Cerebellar nuclear complex (tissue), 1 donor: Measurements from ENCODE around the gene SCAF4.
"Not testable (repeated sequence)": the region's sequence is repeated elsewhere in the genome, so short reads cannot be mapped to it uniquely, and the experiment has no call there.

Experiments used
- DNase-seq, 2 experiments: peaks; one replicate each; lab custom pipeline; 2025; lab: John Stamatoyannopoulos, UW

The SCAF4 gene

DNA sequence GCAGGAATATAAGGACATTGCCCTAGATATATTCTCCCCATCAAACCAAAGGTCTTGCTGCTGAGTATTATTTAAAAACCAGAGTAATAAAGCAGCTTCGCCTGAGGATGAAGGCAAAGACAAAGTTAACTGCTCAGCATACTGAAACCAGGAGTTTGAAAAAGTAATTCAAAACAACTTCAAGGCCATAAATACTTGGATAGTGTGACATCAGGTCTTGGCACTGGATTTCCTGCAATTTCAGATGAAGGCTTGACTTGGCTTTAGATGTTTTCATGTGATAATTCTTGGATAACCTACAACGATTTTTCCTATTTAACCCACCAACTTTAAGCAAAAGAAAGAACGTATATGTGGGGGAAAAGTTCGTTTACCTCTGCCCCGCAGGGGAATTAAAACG lies 61.8 kb downstream of the SCAF4 start:
- no peak for DNase-seq

DNA sequence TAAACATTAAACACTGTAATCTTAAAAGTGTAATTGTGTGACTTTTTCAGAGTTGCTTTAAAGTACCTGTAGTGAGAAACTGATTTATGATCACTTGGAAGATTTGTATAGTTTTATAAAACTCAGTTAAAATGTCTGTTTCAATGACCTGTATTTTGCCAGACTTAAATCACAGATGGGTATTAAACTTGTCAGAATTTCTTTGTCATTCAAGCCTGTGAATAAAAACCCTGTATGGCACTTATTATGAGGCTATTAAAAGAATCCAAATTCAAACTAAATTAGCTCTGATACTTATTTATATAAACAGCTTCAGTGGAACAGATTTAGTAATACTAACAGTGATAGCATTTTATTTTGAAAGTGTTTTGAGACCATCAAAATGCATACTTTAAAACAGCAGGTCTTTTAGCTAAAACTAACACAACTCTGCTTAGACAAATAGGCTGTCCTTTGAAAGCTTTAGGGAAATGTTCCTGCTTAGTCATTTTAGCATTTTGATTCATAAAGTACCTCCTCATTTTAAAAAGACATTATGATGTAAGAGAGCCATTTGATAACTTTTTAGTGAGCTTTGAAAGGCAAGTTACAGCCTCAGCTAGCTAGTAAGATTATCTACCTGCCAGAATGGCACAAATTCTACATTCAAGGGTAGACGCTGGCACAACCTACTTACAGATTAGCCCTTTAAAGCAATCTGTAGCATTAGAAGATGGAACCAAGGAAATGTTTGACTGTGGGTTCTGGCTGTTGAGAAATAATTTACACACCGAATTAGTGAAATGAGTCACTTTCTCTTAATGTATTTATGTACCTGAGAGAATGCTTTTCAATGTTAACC lies 63.0 kb downstream of the SCAF4 start:
- DNase-seq: no peak

DNA sequence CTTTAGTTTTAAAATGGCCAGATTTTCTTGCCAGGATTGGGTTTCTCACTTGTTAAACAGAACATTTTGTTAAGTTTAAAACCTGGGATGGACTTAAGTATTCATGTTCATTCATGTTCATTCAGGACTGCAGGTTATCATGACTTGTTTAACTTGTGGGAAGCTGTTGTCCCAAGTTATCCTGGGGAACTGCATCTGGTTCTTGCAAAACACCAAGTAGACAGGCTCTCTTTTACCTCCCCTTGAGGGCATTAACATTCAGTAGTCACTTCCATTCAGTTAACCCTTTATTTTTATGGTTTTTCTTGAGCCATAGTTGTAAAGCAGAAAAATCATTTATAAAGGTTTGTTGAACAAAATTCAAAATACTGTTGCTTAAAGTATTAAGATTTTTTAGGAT lies 64.3 kb downstream of the SCAF4 start:
- DNase-seq: no peak

DNA sequence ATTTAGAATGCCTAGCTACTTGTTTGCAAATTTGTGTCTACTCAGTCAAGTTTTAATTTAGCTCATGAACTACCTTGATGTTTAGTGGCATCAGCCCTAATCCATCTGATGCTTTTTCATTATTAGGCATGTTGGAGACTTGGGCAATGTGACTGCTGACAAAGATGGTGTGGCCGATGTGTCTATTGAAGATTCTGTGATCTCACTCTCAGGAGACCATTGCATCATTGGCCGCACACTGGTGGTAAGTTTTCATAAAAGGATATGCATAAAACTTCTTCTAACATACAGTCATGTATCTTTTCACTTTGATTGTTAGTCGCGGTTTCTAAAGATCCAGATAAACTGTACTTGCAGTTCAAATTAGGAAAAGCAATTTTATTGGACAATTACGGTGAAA lies 64.8 kb downstream of the SCAF4 start:
- no peak for DNase-seq

DNA sequence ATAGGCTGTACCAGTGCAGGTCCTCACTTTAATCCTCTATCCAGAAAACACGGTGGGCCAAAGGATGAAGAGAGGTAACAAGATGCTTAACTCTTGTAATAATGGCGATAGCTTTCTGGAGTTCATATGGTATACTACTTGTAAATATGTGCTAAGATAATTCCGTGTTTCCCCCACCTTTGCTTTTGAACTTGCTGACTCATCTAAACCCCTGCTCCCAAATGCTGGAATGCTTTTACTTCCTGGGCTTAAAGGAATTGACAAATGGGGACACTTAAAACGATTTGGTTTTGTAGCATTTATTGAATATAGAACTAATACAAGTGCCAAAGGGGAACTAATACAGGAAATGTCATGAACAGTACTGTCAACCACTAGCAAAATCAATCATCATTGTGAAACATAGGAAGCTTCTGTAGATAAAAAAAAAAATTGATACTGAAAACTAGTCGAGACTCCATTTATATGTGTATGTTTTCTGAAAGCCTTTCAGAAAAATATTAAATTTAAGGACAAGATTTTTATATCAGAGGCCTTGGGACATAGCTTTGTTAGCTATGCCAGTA lies 65.4 kb downstream of the SCAF4 start:
- DNase-seq: no peak

DNA sequence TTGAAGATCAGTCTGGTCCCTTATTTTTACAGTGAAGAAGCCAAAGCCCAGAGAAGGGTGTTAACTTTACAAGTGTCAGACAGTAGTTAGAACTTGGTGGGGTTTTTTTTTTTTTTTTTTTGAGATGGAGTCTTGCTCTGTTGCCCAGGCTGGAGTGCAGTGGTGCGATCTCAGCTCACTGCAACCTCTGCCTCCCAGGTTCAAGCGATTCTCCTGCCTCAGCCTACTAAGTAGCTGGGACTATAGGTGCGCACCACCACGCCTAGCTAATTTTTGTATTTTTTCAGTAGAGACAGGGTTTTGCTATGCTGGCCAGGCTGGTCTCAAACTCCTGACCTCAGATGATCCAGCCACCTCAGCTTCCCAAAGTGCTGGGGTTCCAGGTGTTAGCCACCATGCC lies 66.0 kb downstream of the SCAF4 start:
- DNase-seq: not testable (repeated sequence)

DNA sequence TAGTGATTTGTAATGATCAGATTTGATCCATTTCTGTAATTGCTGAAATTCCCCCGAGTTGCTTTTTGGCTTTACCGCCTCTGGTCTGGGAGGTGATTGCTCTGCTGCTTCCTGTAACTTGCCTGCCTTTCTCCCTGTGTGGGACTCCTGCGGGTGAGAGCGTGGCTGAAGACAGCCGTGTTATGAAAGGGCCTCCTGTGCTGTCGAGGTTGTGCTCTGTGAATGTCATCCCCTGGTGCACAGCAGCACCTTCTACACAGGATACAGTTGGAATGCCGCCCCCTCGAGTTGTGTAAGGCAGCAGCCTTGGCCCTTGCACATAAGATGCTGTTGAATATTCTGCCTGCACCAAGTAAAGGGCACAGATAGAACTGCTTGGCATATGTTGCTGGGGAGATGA lies 66.5 kb downstream of the SCAF4 start:
- no peak for DNase-seq

DNA sequence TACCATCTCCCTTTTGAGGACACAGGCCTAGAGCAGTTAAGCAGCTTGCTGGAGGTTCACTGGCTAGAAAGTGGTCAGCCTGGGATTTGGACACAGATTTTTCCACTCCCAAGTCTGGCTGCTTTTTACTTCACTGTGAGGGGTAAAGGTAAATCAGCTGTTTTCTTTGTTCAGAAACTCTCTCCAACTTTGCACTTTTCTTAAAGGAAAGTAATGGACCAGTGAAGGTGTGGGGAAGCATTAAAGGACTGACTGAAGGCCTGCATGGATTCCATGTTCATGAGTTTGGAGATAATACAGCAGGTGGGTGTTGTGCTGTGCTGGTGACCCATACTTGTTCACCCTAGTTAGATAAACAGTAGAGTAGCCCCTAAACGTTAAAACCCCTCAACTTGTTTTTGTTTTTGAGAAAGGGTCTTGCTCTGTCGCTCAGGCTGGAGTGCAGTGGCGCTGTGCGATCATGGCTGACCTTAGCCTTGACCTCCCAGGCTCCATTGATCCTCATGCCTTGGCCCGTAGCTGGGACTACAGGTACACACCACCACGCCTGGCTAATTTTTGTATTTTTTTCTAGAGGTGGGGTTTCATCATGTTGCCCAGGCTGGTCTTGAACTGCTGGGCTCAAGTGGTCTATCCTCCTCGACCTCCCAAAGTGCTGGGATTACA lies 68.2 kb downstream of the SCAF4 start:
- DNase-seq: no peak

DNA sequence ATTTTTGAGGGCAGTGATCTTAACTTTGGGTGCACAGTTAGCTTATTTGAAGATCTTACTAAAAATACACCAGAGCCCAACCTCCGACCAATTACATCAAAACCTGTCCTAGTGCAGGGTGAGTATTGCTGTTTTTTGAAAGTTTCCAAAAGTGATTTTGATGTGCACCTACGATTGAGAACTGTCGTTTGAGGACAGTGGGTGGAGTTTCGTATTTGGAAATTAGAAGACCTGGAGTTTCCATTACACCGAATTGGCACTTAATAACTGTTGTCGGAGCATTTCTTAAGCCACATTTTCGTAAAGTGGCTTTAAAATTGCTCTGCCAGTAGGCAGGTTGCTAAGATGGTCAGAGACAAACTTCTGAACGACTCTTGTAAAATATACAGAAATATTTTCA lies 71.3 kb downstream of the SCAF4 start:
- no peak for DNase-seq

DNA sequence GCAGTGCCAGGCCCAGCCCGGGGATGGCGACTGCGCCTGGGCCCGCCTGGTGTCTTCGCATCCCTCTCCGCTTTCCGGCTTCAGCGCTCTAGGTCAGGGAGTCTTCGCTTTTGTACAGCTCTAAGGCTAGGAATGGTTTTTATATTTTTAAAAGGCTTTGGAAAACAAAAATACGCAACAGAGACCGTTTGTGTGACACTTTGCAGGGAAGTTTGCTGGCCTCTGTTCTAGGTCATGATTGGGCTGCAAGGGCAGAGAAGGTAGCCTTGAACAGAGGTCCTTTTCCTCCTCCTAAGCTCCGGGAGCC lies 71.7 kb downstream of the SCAF4 start:
- DNase-seq: no peak

DNA sequence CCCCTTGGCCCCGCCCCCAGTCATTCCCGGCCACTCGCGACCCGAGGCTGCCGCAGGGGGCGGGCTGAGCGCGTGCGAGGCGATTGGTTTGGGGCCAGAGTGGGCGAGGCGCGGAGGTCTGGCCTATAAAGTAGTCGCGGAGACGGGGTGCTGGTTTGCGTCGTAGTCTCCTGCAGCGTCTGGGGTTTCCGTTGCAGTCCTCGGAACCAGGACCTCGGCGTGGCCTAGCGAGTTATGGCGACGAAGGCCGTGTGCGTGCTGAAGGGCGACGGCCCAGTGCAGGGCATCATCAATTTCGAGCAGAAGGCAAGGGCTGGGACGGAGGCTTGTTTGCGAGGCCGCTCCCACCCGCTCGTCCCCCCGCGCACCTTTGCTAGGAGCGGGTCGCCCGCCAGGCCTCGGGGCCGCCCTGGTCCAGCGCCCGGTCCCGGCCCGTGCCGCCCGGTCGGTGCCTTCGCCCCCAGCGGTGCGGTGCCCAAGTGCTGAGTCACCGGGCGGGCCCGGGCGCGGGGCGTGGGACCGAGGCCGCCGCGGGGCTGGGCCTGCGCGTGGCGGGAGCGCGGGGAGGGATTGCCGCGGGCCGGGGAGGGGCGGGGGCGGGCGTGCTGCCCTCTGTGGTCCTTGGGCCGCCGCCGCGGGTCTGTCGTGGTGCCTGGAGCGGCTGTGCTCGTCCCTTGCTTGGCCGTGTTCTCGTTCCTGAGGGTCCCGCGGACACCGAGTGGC lies 72.2 kb downstream of the SCAF4 start, which contains the start of gene SOD1:
TSS of gene SOD1 (plus strand) at position 158 of the 723 bp plus-strand sequence. CDS start at position 235, 77 bp downstream.
- DNase-seq: peak in 1 of 2 experiments; percentile 88

DNA sequence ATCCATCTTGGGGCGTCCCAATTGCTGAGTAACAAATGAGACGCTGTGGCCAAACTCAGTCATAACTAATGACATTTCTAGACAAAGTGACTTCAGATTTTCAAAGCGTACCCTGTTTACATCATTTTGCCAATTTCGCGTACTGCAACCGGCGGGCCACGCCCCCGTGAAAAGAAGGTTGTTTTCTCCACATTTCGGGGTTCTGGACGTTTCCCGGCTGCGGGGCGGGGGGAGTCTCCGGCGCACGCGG lies 72.7 kb downstream of the SCAF4 start:
- DNase-seq: no peak

DNA sequence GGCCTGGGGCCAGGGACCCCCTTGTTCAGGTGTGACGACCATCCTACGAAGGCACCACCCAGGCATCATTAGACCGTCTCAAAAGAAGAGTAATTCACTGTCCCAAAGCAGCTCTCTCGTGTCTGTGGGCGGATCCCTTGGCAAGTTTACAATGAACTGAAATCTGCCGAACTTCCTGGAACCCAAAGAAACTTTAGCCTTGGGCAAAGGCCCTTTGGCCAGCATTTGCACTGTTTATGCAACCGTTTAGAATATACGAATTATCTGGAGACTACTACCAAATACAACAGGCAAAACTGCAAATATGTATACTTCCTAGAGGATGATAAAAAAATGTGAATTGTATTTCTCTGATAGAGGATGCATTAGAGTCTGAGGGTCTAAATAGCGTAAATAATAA lies 73.9 kb downstream of the SCAF4 start:
- no peak for DNase-seq

DNA sequence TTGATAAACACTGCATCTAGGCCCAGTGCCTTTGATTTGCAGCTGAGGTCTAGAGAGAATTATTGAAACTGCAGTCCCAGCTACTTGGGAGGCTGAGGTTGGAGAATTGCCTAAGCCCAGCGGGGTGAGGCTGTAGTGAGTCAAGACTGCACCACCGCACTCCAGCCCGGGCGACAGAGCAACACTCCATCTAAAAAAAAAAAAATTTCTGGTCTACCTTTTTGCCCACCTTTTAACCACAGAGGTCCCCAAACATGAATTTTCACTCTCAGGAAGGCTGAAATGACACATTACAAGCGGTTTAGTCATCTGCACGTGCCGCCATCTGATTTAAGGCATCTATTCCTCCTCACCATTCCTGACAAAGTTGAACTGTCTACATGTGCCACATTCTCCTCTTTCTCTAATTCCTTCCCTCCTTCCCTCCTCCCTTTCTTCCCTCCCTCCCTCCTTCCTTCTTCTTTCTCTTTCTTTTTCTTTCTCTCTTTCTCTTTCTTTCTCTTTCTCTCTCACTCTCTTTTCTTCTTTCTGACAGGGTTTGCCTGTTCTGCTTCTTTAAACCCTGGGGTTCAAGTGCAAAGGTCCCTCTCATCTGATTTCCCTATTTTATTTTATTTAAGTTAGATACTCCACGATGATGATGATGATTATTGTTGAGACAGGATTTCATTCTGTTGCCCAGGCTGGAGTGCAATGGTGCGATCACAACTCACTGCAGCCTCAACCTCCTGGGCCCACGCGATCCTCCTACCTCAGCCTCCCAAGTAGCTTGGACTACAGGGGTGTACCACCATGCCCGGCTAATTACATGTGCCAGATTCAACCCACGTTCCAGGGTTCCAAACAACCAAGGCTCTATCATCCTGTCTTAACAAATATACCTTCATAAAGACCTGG lies 75.5 kb downstream of the SCAF4 start:
- no peak for DNase-seq

DNA sequence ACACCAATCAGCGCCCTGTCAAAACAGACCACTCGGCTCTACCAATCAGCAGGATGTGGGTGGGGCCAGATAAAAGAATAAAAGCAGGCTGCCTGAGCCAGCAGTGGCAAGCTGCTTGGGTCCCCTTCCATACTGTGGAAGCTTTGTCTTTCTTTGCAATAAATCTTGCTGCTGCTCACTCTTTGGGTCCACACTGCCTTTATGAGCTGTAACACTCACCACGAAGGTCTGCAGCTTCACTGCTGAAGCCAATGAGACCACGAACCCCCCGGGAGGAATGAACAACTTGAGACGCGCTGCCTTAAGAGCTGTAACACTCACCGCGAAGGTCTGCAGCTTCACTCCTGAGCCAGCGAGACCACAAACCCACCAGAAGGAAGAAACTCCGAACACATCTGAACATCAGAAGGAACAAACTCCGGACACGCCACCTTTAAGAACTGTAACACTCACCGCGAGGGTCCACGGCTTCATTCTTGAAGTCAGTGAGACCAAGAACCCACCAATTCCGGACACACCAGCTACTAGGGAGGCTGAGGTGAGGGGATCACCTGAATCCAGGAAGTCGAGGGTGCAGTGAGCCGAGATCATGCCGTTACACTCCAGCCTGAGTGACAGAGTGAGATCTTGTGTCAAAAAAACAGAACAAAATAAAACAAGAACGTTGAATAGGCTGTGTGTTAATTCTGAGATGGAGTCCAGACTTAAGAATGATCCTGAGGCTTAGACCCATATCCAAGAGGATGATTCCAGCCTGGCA lies 76.9 kb downstream of the SCAF4 start:
- not testable (repeated sequence) for DNase-seq

DNA sequence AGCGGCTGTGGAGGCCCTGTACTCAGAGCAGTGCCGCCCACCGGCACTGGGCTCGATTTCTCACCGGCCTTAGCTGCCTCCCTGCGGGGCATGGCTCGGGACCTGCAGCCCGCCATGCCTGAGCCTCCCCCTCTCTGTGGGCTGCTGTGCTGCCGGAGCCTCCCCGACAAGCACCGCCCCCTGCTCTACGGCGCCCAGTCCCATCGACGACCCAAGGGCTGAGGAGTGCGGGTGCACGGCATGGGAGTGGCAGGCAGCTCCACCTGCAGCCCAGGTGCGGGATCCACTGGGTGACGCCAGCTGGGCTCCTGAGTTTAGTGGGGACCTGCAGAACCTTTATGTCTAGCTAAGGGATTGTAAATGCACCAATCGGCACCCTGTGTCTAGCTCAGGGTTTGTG lies 77.6 kb downstream of the SCAF4 start:
- no peak for DNase-seq

DNA sequence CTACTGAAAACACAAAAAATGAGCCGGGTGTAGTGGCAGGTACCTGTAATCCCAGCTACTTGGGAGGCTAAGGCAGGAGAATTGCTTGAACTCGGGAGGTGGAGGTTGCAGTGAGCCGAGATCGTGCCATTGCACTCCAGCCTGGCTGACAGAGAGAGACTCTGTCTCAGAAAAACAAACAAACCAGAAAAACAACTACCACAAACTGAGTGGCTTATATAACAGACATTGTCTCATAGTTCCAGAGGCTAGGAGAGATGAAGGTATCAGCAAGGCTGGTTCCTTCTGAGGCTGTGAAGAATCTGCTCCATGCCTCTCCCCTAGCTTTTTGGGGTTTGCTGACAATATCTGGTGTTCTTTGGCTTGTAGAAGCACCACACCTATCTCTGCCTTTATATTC lies 80.4 kb downstream of the SCAF4 start:
- DNase-seq: not testable (repeated sequence)

DNA sequence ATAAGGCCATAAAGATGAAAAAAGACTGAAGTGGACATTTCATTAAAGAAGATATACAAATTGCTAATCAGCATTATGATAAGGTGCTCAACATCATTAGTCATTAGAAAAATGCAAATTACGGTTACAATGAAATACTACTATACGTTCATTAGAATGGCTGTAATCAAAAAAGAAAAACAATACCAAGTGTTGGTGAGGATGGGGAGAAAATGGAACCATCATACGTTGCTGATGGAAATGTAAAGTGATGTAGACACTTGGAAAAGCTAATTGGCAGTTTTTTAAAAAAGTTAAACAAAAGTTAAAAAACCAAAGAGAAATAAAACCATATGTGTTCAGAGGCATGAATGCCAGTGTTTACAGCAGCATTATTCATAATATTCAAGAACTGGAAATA lies 81.0 kb downstream of the SCAF4 start:
- no peak for DNase-seq

DNA sequence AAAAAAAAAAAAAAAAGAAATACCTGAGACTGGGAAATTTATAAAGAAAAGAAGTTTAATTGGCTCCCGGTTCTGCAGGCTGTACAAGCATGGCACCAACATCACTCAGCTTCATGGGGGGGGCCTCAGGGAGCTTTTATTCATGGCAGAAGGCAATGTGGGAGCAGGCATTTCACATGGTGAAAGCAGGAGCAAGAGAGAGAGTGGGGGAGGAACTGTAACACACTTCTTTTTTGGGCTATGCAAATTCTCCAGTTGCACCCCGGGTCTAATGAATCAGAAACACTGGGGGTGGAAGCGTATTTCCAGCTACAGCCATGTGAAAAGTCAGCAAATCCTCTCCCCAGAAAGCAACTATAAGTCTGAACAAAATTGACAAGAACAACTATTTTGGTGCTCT lies 84.3 kb downstream of the SCAF4 start:
- DNase-seq: no peak

DNA sequence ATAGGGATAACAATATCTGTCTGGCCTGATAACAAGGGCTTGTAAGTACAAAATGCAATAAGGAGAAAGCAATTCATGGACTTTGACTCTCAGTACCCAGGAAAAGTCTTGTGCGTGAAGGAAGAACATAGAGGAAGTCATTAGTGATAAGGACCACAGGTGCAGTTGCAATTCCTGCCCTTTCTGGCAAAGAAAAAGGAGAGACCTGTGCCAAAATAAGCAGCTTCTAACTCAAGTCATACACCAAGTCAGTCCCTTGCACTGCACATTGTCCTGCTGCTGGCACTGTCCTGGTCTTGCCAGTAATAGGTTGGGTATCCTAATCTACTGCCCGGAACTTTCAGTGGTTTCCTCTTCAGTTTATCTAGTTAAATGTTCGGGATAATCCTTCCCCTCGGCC lies 87.3 kb downstream of the SCAF4 start:
- no peak for DNase-seq

DNA sequence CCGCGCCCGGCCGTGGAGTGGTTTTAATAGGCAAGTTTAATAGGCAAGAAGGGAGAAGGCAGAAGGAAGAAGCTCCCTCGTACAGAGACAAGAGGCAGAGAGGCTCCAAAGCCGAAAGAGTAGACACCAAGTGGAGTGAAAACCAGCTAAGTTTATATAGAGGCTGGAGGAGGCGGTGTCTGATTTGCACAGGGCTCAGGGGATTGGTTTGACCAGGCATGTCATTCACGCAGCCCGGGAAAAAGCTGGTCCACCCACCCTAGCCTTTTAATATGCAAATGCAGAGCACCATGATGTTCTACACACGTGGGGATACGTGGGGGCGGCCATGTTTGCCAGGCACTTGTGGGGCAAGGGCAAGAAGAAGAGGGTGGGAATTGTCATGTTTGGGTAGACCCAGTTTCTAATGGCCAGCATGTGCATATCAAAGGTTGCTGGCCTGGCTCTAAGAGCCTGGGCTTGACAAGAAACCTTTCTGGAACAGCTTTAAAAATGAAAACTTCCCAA lies 90.4 kb downstream of the SCAF4 start:
- DNase-seq: no peak
